NB4 (cell line): ENCODE data around the gene ST3GAL4.

Source experiments
- DNase-seq: peaks from one replicate; pipeline ENCODE4 v3.0.0; 2010; ENCODE audit warnings: low read depth
- H3K4me3 ChIP-seq: one replicate; pipeline ENCODE4 v1.5.1; 2011; ENCODE audit warnings: mild to moderate bottlenecking, low read depth, low read length, moderate library complexity
- MYC ChIP-seq: IDR thresholded peaks from 2 replicates; pipeline ENCODE4 v1.6.1; 2011; ENCODE audit warnings: low read depth, low read length
- POLR2A ChIP-seq: IDR thresholded peaks from 2 replicates; pipeline ENCODE4 v1.6.1; 2011; ENCODE audit warnings: mild to moderate bottlenecking; ENCODE audit not compliant: insufficient read length; ENCODE audit errors: extremely low read depth
- TF ChIP-seq, protein P1 (sequence below): IDR thresholded peaks from 2 replicates; pipeline ENCODE4 v1.6.1; 2011; ENCODE audit warnings: low read depth, low read length
- TF ChIP-seq, protein P2 (sequence below): IDR thresholded peaks from one replicate; pipeline ENCODE4 v1.5.1; 2012; ENCODE audit warnings: low read depth, low read length

Gene ST3GAL4

DNA sequence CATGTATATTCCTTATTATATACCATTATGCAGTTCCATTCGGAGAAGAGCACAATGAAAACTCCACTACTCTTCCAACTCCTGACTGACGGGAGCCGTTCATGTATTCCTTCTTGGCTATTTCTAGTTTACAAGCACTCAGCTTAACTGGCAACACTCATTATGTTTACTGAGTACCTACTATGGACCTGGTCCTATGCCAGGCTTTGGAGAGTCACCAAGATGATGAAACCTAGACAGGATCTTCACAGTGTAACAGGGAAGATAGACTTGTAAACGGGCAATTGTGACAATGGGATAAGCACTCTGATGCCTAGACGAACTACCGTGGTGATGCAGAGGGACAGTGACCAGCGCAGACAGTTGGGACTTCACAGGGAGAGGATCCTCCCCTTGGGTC lies 22.3 kb upstream of the ST3GAL4 start:
- TF ChIP-seq POLR2A (no peak), MYC (no peak)
- TF ChIP-seq, protein P1, sequence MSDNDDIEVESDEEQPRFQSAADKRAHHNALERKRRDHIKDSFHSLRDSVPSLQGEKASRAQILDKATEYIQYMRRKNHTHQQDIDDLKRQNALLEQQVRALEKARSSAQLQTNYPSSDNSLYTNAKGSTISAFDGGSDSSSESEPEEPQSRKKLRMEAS = no peak
- TF ChIP-seq, protein P2, sequence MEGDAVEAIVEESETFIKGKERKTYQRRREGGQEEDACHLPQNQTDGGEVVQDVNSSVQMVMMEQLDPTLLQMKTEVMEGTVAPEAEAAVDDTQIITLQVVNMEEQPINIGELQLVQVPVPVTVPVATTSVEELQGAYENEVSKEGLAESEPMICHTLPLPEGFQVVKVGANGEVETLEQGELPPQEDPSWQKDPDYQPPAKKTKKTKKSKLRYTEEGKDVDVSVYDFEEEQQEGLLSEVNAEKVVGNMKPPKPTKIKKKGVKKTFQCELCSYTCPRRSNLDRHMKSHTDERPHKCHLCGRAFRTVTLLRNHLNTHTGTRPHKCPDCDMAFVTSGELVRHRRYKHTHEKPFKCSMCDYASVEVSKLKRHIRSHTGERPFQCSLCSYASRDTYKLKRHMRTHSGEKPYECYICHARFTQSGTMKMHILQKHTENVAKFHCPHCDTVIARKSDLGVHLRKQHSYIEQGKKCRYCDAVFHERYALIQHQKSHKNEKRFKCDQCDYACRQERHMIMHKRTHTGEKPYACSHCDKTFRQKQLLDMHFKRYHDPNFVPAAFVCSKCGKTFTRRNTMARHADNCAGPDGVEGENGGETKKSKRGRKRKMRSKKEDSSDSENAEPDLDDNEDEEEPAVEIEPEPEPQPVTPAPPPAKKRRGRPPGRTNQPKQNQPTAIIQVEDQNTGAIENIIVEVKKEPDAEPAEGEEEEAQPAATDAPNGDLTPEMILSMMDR = no peak
- DNase-seq = no peak
- H3K4me3 ChIP-seq = no peak overlapping the region

DNA sequence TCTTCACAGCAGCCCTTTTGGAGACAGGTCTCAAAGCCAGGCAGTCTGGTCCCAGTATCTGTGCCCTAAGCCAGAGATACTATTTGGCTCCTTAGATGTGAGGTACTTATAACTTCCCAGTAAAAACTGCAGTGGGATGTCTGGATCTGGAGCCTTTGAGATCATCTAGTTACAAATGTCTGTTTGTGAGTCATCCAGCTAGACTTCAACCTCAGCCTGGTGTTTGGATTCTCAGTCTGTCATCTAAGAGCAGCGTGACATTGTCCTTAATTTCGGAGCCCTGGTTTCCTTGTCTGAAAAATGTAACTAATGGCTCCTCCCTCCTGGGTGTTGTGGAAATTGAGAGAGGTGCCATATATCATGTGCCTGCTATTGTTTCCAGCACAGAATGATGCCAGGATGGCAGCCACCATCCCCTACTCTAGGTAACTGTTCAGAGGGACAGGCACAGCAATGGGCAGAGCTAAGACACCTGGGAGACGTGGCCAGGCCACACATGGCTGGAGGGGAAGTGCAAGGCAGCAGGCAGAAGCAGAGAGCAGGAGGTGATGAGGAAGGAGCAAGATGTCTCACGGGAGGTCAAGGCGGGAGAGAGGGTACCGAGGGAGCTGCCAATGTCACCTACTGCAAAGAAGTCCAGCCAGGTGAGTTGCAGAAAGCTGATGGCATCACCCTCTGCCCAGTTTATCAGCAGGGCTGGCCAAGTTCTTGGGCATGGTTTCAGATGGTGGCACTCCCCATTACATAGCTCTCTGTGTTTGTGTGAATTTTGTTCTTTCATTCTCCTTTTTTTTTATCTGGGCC lies 20.6 kb upstream of the ST3GAL4 start:
- TF ChIP-seq, protein P1 = no peak
- TF ChIP-seq, protein P2 = no peak
- TF ChIP-seq POLR2A (no peak), MYC (no peak)
- DNase-seq = no peak

DNA sequence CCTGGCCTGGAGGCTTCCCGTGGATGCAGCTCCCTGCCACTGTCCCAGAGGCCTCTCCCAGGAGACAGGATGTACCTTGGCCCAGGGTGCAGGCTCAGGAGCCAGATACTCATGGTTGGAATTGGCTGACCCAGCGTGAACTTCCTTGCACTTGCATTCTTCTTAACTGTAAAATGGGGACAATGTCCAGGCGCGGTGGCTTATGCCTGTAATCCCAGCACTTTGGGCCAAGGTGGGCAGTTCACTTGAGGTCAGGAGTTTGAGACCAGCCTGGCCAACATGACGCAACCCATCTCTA lies 20.1 kb upstream of the ST3GAL4 start:
- TF ChIP-seq, protein P1 = no peak
- TF ChIP-seq POLR2A = no peak
- TF ChIP-seq, protein P2 = no peak
- TF ChIP-seq MYC = no peak
- H3K4me3 ChIP-seq = no peak overlapping the region
- no peak for DNase-seq

More for the DNA sequence above, 20.6 kb upstream of the ST3GAL4 start:
- no peak overlapping the region for H3K4me3 ChIP-seq

DNA sequence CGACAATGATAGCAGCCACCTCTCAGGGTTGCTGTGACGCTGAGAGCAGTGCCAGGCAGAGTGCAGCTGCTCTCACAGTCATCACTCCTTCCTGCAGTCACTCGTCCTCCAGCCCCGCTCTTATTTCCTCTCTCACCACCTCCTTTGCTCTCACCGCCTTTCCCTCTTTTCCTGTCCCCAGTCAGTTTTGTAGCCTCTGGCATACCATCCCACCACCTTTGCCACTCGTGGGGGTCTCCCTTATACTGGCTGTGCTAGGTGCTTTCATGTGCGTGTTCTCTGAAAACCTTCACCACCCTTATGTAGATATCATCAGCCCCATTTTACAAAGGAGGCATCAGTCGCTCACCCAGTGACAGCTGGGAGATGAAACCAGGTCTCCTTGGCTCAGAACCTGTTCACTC lies 19.3 kb upstream of the ST3GAL4 start:
- no peak for DNase-seq
- no peak for TF ChIP-seq MYC
- no peak for TF ChIP-seq POLR2A
- TF ChIP-seq, protein P2 = no peak
- TF ChIP-seq, protein P1 = no peak
- no peak overlapping the region for H3K4me3 ChIP-seq

DNA sequence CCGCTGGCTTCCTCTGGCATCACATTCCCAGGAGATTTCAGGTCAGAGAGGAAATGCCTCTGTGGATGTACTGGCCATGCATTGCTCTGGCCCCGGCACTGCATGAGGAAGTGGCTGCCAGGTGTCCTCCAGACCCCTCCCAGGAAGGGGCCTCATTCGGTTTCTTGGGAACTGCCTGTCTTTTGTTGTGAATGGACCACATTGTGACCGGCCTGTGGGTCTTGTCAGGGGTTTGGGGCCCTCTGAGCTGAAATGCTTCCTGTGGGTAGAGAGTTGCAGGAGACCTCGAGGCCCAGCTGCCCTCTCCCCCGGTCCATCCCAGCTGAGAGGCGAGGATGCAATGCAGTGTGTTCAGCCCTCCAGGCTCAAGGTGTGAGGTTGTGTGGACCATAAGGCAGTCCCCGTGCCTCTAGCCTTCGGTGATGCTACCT lies 18.8 kb upstream of the ST3GAL4 start:
- H3K4me3 ChIP-seq = no peak overlapping the region
- DNase-seq = peak; percentile 89
- no peak for TF ChIP-seq POLR2A
- TF ChIP-seq, protein P1 = peak; percentile 4
- peak; percentile 55 for TF ChIP-seq MYC
- TF ChIP-seq, protein P2 = no peak
